Panc1 (cell line): Measurements from ENCODE around the gene DMBX1. TPM values are rescaled to one million over a fixed set of nuclear protein-coding genes. Genes with fewer than 3 reads are reported as not detected.

Experiments used
- ATAC-seq: fragments of 200-7000 bp; cut with Tn5 transposase; 2 replicates; pipeline ENCODE4 v1.9.1; 2020; ENCODE audit warnings: mild to moderate bottlenecking, moderate library complexity
- BruUV-seq: library from RNA; stranded (reverse); fragments of 400-500 nt; replicated peaks from 2 replicates; lab custom pipeline; 2021; lab: Mats Ljungman, UMichigan
- CTCF ChIA-PET: fragments of 300-600 bp; sonication (Branson Sonifier 250); formaldehyde crosslinking; loops from one replicate; lab custom pipeline; 2022; ENCODE audit warnings: antibody characterized with exemption; lab: Charles Lee
- POLR2A ChIA-PET: fragments of 300-600 bp; sonication (Branson Sonifier 250); formaldehyde crosslinking; loops from one replicate; lab custom pipeline; 2022; ENCODE audit warnings: antibody characterized with exemption; lab: Charles Lee
- DNase-seq: peaks from one replicate; pipeline ENCODE4 v3.0.0-alpha.2; 2010; ENCODE audit warnings: low read depth, low spot score
- H3K27ac ChIP-seq: 2 replicates; pipeline ENCODE4 v1.5.1; 2011; ENCODE audit warnings: mild to moderate bottlenecking, low read length, inconsistent platforms
- H3K27me3 ChIP-seq: fragments of 200-500 bp; sonication (Bioruptor generic); 2 replicates; pipeline ENCODE4 v1.6.0; 2014; ENCODE audit warnings: low read length, inconsistent platforms; ENCODE audit not compliant: control insufficient read depth, insufficient read depth
- H3K36me3 ChIP-seq: fragments of 200-500 bp; sonication (Bioruptor generic); 2 replicates; pipeline ENCODE4 v1.5.1; 2014; ENCODE audit warnings: inconsistent platforms, mild to moderate bottlenecking, low read length, moderate library complexity; ENCODE audit not compliant: control insufficient read depth, insufficient read depth
- H3K4me1 ChIP-seq: 2 replicates; pipeline ENCODE4 v1.5.1; 2011; ENCODE audit warnings: inconsistent platforms, mild to moderate bottlenecking, low read length, moderate library complexity; ENCODE audit not compliant: control insufficient read depth, insufficient read depth
- H3K4me3 ChIP-seq, 2 experiments: 2 replicates each; pipeline ENCODE4 v1.5.1; 2011 to 2012; ENCODE audit warnings: low read depth in 2 of 2, low read length in 2 of 2, mild to moderate bottlenecking in 2 of 2, inconsistent platforms in 1 of 2, moderate library complexity in 1 of 2
- H3K9me3 ChIP-seq: fragments of 200-500 bp; sonication (Bioruptor generic); 2 replicates; pipeline ENCODE4 v1.5.1; 2014; ENCODE audit warnings: low read depth, mild to moderate bottlenecking, inconsistent platforms, low read length, moderate library complexity; ENCODE audit not compliant: control insufficient read depth, insufficient read depth
- CTCF ChIP-seq: fragments of 450-650 bp; IDR thresholded peaks from 2 replicates; pipeline ENCODE4 v1.5.1; 2017; ENCODE audit warnings: mild to moderate bottlenecking
- POLR2AphosphoS5 ChIP-seq: IDR thresholded peaks from 2 replicates; pipeline ENCODE4 v1.6.1; 2012; ENCODE audit warnings: mild to moderate bottlenecking, low read depth, low read length, moderate library complexity
- REST ChIP-seq, 2 experiments: IDR thresholded peaks; 2 replicates each; pipeline ENCODE4 v1.6.1; 2011 to 2012; ENCODE audit warnings: low read depth in 2 of 2, control low read depth in 1 of 2, low read length in 1 of 2, mild to moderate bottlenecking in 1 of 2, moderate library complexity in 1 of 2; ENCODE audit not compliant: insufficient read depth in 1 of 2
- SIN3A ChIP-seq: IDR thresholded peaks from 2 replicates; pipeline ENCODE4 v1.6.1; 2012; ENCODE audit warnings: low read depth, mild to moderate bottlenecking, low read length, moderate library complexity, borderline replicate concordance; ENCODE audit not compliant: insufficient read depth
- TCF7L2 ChIP-seq: IDR thresholded peaks from 2 replicates; pipeline ENCODE4 v1.6.1; 2011; ENCODE audit warnings: mild to moderate bottlenecking, low read depth, low read length, inconsistent platforms
- in situ Hi-C: cut with HindIII; loops from 2 replicates; pipeline ENCODE4 v1.10.0; 2016; ENCODE audit warnings: low sequenced_read_pairs, low pct_unique_long_range_greater_than_20kb
- intact Hi-C: fragments of 100-400 bp; cut with micrococcal nuclease; formaldehyde crosslinking; loops from one replicate; pipeline ENCODE4 v1.10.0; 2022; ENCODE audit not compliant: unreplicated experiment
- total RNA-seq: library from RNA; stranded (reverse); gene quantifications from one replicate; pipeline ENCODE4 v1.2.1, GENCODE V29; 2021; ENCODE audit not compliant: unreplicated experiment

Gene DMBX1
- total RNA-seq, 1 experiment from 2014 or later, result 0.05 TPM

- Histone ChIP-seq H3K9me3 (no peaks in the 10 kb centered on the region), H3K27ac (no peak overlapping the region), H3K4me1 (0 out of 2 replicates have a peak, but pooled peaks cover 2% of the 10 kb centered on the region), H3K4me3 (no peak overlapping the region), H3K27me3 (peaks cover 3% of the 10 kb centered on the region), H3K36me3 (no peaks in the 10 kb centered on the region)
- DNase-seq, result no peak
- no peak for ATAC-seq
- ChIA-PET POLR2A (interaction anchor here (0.6 kb wide), 1 partner anchor 11 kb away, joined by 3 read pairs; no protein-coding TSS in a partner anchor), CTCF (interaction anchor here (0.9 to 5.0 kb wide), 4 partner anchors 16 to 82 kb away, joined by 6 to 34 read pairs (median 8); no protein-coding TSS in a partner anchor)
- TF ChIP-seq SIN3A, result no peak
- no peak for TF ChIP-seq CTCF
- no peak for TF ChIP-seq REST (IDR thresholded peaks at IDR 0.05; ENCODE audit: insufficient read depth in 1 of 2, low read depth in 2 of 2, low read length in 1 of 2)
- no peak for TF ChIP-seq POLR2AphosphoS5
- TF ChIP-seq TCF7L2, result no peak
- in situ Hi-C loops, result no loop called here
- BruUV-seq, result no TSS peak
- intact Hi-C loops, result no loop called here
These were observed 39.5 kb downstream of the DMBX1 start for GRCh38 chr1:46529031-46529630.

GRCh38 chr1:46530311-46530710 lies 40.7 kb downstream of the DMBX1 start:
- no peak for DNase-seq
- in situ Hi-C loops, result no loop called here
- BruUV-seq, result no TSS peak

More at GRCh38 chr1:46530311-46530710, 40.7 kb downstream of the DMBX1 start:
- Histone ChIP-seq H3K27ac (no peak overlapping the region), H3K4me3 (no peak overlapping the region), H3K9me3 (no peaks in the 10 kb centered on the region), H3K4me1 (0 out of 2 replicates have a peak, but pooled peaks cover 2% of the 10 kb centered on the region), H3K27me3 (peaks cover 5% of the 10 kb centered on the region), H3K36me3 (no peaks in the 10 kb centered on the region)
- CTCF ChIA-PET, result interaction anchor here (0.6 to 5.0 kb wide), 2 partner anchors 83 to 89 kb away, joined by 3 to 34 read pairs; no protein-coding TSS in a partner anchor
- POLR2A ChIA-PET, result no interaction called here
- TF ChIP-seq TCF7L2 (no peak), SIN3A (no peak), POLR2AphosphoS5 (no peak), CTCF (no peak), REST (IDR thresholded peaks at IDR 0.05; ENCODE audit: insufficient read depth in 1 of 2, low read depth in 2 of 2, low read length in 1 of 2) (no peak)
- no peak for ATAC-seq
- intact Hi-C loops, result loop anchor here (10.0 kb wide), 1 partner anchor 194 kb away; no protein-coding TSS in a partner anchor
